ENCODE data around the gene USP6NL.

The USP6NL gene

DNA sequence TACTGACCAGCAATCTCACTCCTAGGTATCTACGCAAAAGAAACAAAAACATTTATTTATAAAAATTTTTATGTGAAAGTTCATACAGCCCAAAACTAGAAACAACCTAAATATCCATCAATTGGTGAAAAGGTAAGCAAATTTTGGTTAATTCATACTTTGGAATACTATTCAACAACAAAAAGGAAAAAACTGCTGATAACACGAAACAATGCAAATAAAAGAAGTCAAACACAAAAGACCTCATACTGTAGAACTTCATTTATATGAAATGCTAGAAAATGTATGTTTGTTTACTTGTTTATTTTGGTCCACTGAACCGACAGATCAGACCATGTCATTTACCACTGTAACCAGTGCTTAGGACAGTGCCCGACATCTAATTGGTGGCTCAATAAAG, 60.3 kb downstream of the USP6NL start:
- TF ChIP-seq, protein P1, sequence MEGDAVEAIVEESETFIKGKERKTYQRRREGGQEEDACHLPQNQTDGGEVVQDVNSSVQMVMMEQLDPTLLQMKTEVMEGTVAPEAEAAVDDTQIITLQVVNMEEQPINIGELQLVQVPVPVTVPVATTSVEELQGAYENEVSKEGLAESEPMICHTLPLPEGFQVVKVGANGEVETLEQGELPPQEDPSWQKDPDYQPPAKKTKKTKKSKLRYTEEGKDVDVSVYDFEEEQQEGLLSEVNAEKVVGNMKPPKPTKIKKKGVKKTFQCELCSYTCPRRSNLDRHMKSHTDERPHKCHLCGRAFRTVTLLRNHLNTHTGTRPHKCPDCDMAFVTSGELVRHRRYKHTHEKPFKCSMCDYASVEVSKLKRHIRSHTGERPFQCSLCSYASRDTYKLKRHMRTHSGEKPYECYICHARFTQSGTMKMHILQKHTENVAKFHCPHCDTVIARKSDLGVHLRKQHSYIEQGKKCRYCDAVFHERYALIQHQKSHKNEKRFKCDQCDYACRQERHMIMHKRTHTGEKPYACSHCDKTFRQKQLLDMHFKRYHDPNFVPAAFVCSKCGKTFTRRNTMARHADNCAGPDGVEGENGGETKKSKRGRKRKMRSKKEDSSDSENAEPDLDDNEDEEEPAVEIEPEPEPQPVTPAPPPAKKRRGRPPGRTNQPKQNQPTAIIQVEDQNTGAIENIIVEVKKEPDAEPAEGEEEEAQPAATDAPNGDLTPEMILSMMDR (IDR thresholded peaks at IDR 0.05; ENCODE audit: low read depth, low read length): no peak
- in situ Hi-C loops (cut with HindIII; ENCODE audit: low sequenced_read_pairs): no loop called here
- H3K4me3 ChIP-seq (ENCODE audit: low read depth, low read length): no peak overlapping the region

DNA sequence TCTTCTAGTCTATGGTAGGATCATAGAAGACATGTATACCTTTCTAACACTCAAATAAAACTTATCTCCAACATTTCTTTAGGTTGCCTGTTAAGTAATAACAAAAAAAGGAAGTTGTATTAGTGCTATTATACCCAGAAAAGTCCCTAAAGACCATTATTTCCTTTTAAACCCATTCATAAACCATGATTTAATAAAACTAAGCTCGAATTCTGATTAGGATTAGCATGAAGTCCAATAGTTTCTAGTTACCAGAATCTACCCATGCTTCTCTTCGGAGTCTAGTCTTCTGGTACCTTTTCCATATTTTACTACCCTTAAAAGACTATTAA, 62.7 kb downstream of the USP6NL start:
- TF ChIP-seq, protein P1 (IDR thresholded peaks at IDR 0.05; ENCODE audit: low read depth, low read length): no peak
- in situ Hi-C loops (cut with HindIII; ENCODE audit: low sequenced_read_pairs): no loop called here
- DNase-seq (ENCODE audit: low read depth, low spot score): no peak
- H3K4me3 ChIP-seq (ENCODE audit: low read depth, low read length): no peak overlapping the region

More for the DNA sequence above, 60.3 kb downstream of the USP6NL start:
- DNase-seq (ENCODE audit: low read depth, low spot score): no peak

DNA sequence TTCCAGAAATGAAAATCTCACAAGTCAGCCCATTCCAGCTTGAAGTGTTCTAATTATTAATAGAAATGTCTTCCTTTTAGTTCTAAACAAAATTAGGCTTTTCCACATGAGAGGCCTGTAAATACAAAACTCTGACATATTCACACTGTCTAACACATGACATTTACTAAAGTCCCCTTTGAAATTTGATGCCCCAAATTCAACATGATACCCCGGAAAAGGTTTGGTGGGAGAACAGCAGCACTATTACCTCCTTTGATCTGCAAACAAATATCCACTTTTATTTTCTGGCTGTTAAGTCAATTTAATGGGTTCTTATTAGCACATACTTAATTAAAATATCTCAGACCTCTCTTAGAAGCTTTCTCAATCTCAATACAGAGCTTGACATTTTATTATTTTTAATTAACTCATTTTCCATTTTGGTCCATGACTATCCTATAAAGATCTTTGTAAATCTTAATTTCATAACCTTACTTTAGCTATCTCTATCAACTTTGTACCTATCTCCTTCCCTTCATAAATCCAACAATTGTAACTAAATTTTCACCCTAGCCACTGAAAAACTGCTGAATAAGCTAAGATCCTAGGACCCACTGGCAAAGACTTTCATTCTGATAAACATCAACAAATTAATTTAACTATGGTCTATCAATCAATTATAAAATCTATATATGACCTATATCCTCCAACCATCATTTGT, 63.2 kb downstream of the USP6NL start:
- DNase-seq (ENCODE audit: low read depth, low spot score): no peak
- no peak overlapping the region for H3K4me3 ChIP-seq (ENCODE audit: low read depth, low read length)
- in situ Hi-C loops (cut with HindIII; ENCODE audit: low sequenced_read_pairs): no loop called here
- TF ChIP-seq, protein P1 (IDR thresholded peaks at IDR 0.05; ENCODE audit: low read depth, low read length): no peak

DNA sequence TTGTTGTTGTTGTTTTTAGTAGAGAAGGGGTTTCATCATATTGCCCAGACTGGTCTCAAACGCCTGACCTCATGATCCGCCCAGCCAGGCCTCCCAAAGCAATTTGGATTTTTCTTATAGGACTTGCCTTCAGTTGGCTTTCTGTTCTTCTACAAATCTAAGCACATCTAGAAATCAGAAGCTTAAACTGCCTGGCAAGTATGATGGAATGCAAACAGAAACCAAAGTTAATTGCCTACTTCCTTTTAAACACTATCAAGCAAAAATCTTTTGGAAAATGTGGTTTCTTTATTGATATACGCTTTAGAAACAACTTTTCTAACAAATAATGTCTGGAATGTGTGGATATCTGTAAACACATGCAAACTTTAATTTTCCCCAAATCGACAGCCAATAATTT, 64.9 kb downstream of the USP6NL start:
- in situ Hi-C loops (cut with HindIII; ENCODE audit: low sequenced_read_pairs): no loop called here
- DNase-seq (ENCODE audit: low read depth, low spot score): peak; percentile 37
- TF ChIP-seq, protein P1 (IDR thresholded peaks at IDR 0.05; ENCODE audit: low read depth, low read length): no peak
- H3K4me3 ChIP-seq (ENCODE audit: low read depth, low read length): no peak overlapping the region

DNA sequence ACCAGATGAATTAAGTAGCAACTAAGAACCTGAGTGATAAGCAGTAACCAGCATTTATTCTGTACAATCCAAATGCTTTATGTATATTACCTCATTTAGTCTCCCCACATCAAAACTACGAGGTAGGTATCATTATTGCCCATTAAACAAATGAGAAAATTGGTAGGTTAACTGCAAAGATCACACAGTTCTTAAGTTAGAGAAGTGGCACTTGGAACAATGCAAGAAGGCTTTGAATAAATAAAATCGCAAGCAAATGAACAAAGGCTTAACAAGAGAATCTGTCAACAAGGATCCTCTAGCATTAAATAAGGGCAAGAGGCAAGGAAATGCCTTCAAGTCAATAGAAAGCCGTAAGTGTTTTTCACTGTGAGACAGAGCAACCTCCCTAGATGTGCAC, 70.2 kb downstream of the USP6NL start:
- no peak overlapping the region for H3K4me3 ChIP-seq (ENCODE audit: low read depth, low read length)
- in situ Hi-C loops (cut with HindIII; ENCODE audit: low sequenced_read_pairs): no loop called here
- TF ChIP-seq, protein P1 (IDR thresholded peaks at IDR 0.05; ENCODE audit: low read depth, low read length): no peak
- DNase-seq (ENCODE audit: low read depth, low spot score): no peak

DNA sequence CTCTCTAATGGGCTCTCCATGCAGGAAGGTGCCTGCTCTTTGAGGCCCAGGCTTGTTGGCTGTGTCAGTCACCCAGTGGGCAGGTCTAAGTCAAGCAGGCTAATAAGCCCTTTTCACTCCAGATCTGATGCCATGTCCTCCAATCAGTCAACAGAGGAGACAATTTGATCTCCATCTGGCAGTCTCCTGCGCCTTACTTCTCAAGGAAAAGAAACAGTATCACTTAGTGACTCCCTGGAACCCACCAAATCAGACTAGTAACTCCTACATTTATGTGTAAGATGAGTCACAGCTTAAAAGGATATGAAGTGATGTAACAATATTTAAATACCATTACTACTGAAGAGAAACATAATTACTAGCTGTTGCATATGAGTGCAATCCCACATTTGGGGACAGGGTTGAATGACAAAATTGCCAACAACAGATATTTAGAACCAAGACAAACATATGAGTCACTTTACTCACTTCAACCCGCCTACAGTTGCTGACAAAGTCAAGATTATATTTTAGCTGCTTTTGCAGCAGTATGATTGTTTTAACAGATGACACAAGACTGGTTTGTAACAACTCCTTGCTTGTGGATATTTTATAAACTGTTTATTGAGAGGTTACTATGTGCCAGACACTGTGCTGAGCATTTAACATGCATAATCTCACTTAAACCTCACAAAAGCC, 72.1 kb downstream of the USP6NL start:
- peak; percentile 52 for DNase-seq (ENCODE audit: low read depth, low spot score)
- TF ChIP-seq, protein P1 (IDR thresholded peaks at IDR 0.05; ENCODE audit: low read depth, low read length): no peak
- no peak overlapping the region for H3K4me3 ChIP-seq (ENCODE audit: low read depth, low read length)
- in situ Hi-C loops (cut with HindIII; ENCODE audit: low sequenced_read_pairs): no loop called here
